Measurements from ENCODE around the gene CLDND1.

DNA sequence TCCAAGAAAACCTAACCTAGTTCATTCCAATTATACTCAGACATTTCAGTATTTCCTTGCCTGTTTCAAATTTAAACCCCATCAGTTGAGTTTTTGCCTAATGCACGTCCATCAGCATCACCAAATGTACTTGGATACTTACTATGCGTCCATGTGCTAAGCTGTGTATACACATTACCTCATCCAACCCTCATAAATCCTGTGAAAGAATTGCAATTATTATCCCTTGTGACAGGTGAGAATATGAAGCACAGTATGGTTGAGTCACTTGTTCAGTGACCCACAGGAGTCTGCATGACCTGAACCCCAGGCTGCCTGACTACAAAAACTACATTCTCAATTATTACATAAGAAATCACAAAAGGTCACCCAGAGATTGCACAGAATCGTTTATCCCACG, 22.7 kb downstream of the CLDND1 start:
- TF ChIP-seq REST (IDR thresholded peaks at IDR 0.05; ENCODE audit: unreplicated experiment) (no peak), POLR2AphosphoS5 (IDR thresholded peaks at IDR 0.05; ENCODE audit: low read depth) (no peak), EZH2 (IDR thresholded peaks at IDR 0.05; ENCODE audit: low read depth, unreplicated experiment) (no peak)
- TF ChIP-seq, protein P1, sequence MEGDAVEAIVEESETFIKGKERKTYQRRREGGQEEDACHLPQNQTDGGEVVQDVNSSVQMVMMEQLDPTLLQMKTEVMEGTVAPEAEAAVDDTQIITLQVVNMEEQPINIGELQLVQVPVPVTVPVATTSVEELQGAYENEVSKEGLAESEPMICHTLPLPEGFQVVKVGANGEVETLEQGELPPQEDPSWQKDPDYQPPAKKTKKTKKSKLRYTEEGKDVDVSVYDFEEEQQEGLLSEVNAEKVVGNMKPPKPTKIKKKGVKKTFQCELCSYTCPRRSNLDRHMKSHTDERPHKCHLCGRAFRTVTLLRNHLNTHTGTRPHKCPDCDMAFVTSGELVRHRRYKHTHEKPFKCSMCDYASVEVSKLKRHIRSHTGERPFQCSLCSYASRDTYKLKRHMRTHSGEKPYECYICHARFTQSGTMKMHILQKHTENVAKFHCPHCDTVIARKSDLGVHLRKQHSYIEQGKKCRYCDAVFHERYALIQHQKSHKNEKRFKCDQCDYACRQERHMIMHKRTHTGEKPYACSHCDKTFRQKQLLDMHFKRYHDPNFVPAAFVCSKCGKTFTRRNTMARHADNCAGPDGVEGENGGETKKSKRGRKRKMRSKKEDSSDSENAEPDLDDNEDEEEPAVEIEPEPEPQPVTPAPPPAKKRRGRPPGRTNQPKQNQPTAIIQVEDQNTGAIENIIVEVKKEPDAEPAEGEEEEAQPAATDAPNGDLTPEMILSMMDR (conservative IDR thresholded peaks at IDR 0.05; ENCODE audit: low read depth in 2 of 2), result no peak

All from GM23338 (cell line).